GM18520 (cell line): ENCODE measurements around the gene EML5.
A peak's percentile ranks its signal among the peaks of the same experiment; 100 is the strongest.

Source experiments
- ATAC-seq: cut with Tn5 transposase; IDR thresholded peaks from one replicate; pipeline ENCODE4 v1.9.1; 2021; ENCODE audit not compliant: unreplicated experiment

EML5 gene

GRCh38 chr14:88618476-88618875 is 174.3 kb downstream of the EML5 start:
- ATAC-seq: no peak

GRCh38 chr14:88617479-88617878 is 175.3 kb downstream of the EML5 start:
- ATAC-seq: no peak

GRCh38 chr14:88616697-88617096 is 176.1 kb downstream of the EML5 start:
- ATAC-seq: no peak

- no peak for ATAC-seq
These were observed 178.4 kb downstream of the EML5 start for GRCh38 chr14:88614218-88614907.

GRCh38 chr14:88613552-88614010 is 179.2 kb downstream of the EML5 start:
- peak; percentile 36 for ATAC-seq

- no peak for ATAC-seq
These were observed 179.8 kb downstream of the EML5 start for GRCh38 chr14:88612981-88613380.

- no peak for ATAC-seq
These were observed 180.9 kb downstream of the EML5 start for GRCh38 chr14:88611878-88612277.

GRCh38 chr14:88607829-88608228 is 184.9 kb downstream of the EML5 start:
- no peak for ATAC-seq

GRCh38 chr14:88605594-88605993 is 187.2 kb downstream of the EML5 start:
- no peak for ATAC-seq

GRCh38 chr14:88604212-88604611 is 188.5 kb downstream of the EML5 start:
- ATAC-seq: no peak

GRCh38 chr14:88599761-88600439 is 192.9 kb downstream of the EML5 start:
- peak; percentile 96 for ATAC-seq

GRCh38 chr14:88599326-88599725 is 193.4 kb downstream of the EML5 start:
- no peak for ATAC-seq

GRCh38 chr14:88598097-88598675 is 194.6 kb downstream of the EML5 start:
- ATAC-seq: no peak

- no peak for ATAC-seq
These were observed 195.2 kb downstream of the EML5 start for GRCh38 chr14:88597601-88598000.

GRCh38 chr14:88597038-88597437 is 195.7 kb downstream of the EML5 start:
- no peak for ATAC-seq

GRCh38 chr14:88592031-88592430 is 200.7 kb downstream of the EML5 start:
- ATAC-seq: no peak

GRCh38 chr14:88590173-88590572 is 202.6 kb downstream of the EML5 start:
- no peak for ATAC-seq

GRCh38 chr14:88588081-88588480 is 204.7 kb downstream of the EML5 start:
- ATAC-seq: no peak

- no peak for ATAC-seq
These were observed 208.3 kb downstream of the EML5 start for GRCh38 chr14:88584451-88584850.

GRCh38 chr14:88576222-88576621 is 216.5 kb downstream of the EML5 start:
- no peak for ATAC-seq

- ATAC-seq: no peak
These were observed 220.6 kb downstream of the EML5 start for GRCh38 chr14:88572117-88572516.

- no peak for ATAC-seq
These were observed 224.6 kb downstream of the EML5 start for GRCh38 chr14:88568196-88568595.
